GM18526 (cell line): ENCODE results near the gene STRA8.

Source experiments
- POLR2A ChIP-seq: IDR thresholded peaks from 3 replicates; pipeline ENCODE4 v1.6.1; 2011; ENCODE audit not compliant: insufficient read length; ENCODE audit errors: extremely low read depth

Gene STRA8

GRCh38 chr7:135270577-135271254 is 37.1 kb downstream of the STRA8 start:
- no peak for TF ChIP-seq POLR2A

DNA sequence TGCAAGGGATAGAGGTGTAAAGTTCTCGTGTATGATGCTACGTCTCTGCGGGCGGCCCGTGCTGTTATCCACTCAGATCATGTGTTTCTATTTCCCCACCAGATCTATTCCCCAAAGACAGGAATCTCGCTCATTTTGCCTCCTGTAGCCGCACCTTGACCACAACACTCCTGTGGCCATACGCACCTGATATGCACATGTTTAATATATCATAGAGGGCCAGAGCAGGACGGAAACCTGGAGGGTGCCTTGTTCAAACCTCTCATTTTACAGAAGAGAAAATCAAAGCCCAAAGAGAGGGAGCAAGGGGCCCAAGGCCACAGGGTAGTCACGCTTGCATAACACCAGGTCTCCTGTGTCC is 37.6 kb downstream of the STRA8 start:
- no peak for TF ChIP-seq POLR2A

- TF ChIP-seq POLR2A, result no peak
Measured at GRCh38 chr7:135272303-135272702, 38.7 kb downstream of the STRA8 start.

- no peak for TF ChIP-seq POLR2A
Measured at GRCh38 chr7:135273581-135273980, 39.9 kb downstream of the STRA8 start.

DNA sequence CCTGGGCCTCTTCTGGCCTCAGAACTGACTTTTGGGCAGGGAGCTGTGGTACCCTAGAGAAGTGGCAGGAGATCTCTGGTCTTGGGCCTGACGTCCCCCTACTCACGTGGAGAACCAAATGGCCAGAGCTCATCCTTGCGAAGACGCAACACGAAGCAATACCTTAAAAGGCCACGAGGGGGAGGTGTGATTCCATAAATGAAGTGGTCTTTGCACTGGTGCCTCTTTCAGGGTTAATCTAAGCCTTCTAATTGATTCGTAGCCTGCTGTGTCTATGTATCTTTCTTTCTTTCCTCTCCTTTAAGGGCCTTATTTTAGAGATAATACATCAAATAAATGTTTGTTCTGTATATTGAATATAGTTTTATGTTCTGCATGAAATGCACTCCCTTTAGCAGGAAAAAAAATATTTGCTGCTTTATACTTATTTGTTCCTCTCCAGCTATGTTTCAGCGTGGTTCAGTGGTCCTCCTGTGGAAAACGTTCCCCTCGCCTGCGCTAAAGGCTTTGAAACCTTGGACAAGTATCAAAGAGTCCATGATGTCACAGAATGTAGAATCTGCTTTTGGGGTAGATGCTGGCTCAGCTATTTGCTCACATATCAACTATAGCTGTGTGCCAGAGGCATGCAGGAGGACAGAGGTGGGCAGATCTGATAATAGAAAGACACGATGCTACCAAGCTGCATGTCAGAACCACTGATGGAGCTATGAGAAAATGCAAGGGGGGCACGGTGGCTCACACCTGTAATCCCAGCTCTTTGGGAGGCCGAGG is 41.0 kb downstream of the STRA8 start:
- no peak for TF ChIP-seq POLR2A

GRCh38 chr7:135275971-135276580 is 42.4 kb downstream of the STRA8 start:
- no peak for TF ChIP-seq POLR2A

DNA sequence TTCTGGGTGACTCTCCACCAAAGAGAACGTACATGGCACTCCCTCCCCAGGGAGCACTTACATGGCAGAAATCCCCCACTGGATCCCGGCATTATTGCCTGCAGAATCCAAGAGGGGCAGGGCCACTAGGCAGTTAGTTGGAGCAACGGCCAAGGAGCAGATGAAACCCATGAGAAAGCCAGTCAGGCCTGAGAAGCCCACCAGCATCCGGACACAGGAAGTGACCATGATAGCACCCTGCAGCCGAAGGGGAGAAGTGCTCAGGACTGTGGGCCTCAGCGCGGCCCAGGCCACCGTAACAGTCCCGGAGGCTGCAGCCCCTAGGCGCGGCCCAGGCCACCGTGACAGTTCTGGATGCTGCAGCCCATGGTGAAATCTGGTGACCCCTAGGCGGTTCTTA is 43.5 kb downstream of the STRA8 start:
- no peak for TF ChIP-seq POLR2A

GRCh38 chr7:135281363-135281949 is 47.8 kb downstream of the STRA8 start:
- no peak for TF ChIP-seq POLR2A

- TF ChIP-seq POLR2A, result no peak
Measured at GRCh38 chr7:135282561-135283254, 49.1 kb downstream of the STRA8 start.

- TF ChIP-seq POLR2A, result no peak
Measured at GRCh38 chr7:135283959-135284638, 50.5 kb downstream of the STRA8 start.

DNA sequence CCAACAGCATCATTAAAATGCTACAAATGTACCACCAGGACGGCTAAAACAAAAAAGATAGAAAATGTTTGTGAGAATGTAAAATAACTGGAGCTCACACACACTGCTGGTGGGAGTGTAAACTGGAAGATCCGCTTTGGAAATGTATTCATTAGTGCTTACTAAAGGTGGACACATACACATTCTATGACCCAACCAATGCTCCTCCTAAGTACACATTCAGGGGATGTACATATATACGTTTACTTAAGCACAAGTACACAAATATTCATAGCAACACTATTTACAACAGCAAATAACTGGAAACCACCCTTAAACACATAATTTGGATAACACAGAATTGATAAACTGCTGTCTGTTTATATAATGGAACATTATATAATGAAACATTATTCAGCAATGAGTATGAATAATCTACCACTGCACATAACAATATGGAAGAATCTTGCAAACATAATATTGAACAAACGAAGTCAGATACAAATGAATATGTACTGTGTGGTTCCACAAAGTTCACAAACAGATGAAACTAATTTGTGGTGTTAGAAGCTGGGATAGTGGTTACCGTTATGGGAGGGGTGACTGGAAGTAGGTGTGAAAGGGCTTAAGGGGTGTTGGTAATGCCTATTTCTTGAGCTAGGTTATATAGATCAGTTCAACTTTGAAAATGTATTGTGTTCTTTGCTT is 52.1 kb downstream of the STRA8 start:
- TF ChIP-seq POLR2A, result no peak

- no peak for TF ChIP-seq POLR2A
Measured at GRCh38 chr7:135286876-135287275, 53.2 kb downstream of the STRA8 start.

DNA sequence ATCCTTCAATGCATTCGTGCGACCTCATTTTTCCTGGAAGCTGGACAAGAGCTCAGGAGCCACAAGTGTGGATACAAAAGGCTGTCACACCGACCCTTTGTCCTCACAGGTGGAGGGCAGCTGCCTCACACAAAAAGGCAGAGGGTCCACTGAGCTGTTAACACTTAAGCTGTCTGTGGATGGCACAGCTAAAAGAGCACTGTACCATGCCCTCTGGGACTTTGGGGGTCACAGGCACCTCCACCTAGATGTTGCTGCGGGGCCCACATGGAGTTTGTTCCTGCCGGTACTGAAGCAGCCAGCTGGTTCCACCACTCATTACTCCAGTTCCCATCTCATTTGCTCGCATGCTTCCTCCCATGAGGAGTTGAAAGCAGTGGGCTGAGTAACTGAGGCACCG is 57.0 kb downstream of the STRA8 start:
- no peak for TF ChIP-seq POLR2A

GRCh38 chr7:135291809-135292253 is 58.2 kb downstream of the STRA8 start:
- no peak for TF ChIP-seq POLR2A
